ENCODE measurements around the gene ABI3BP. TPM values are rescaled to one million over a fixed set of nuclear protein-coding genes. Genes with fewer than 3 reads are reported as not detected.
A peak's percentile ranks its signal among the peaks of the same experiment; 100 is the strongest.

Gene ABI3BP
- total RNA-seq, 1 experiment from 2014 or later = 0.74 TPM

DNA sequence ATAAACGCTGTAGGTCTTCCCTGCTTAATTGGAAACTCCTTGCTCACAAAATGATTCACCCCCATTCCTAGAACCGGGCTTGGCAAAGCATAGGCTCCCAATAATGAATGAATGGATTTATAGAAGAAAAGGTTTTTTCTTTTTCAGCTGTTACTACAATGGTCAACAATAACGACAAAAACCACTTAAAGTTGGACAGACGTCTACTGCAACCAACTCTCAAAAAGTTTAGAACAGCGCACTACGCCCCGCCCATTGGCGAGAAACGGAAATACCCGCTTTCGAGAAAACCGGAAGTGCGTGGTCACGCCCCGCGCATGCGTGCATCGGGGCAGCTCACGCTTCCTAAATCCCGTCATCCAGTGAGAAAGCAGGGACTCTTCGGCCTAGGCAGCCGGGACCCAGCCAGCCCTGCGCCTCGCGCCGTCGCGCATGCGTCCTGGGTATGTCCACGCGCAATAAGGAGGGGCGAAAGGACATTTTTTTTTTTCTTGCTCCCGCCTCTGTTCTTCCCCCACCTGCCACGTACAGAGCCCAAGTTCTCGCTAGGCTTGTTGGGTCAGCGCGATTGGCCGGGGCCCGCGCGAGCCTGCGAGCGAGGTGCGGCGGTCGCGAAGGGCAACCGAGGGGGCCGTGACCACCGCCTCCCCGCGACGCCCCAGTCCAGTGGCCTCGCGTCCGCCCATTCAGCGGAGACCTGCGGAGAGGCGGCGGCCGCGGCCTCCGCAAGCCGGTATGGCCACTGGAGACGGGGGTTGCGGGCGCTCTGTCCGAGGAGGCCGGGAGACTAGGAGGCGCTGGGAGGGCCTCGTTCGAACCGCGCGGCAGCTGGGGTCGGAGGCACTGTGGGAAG is 284.0 kb downstream of the ABI3BP start, which contains the start of gene TFG:
TFG (plus strand) TSS at position 506 of the 853 bp plus-strand sequence. CDS start 4,192 bp downstream, outside the sequence.
- ChIA-PET CTCF (interaction anchor here (1.0 to 2.5 kb wide), 6 partner anchors 44 to 308 kb away, joined by 3 to 17 read pairs (median 6); partner anchors contain the start of genes LNP1, TMEM45A and TOMM70), POLR2A (interaction anchor here (0.5 to 1.0 kb wide), 7 partner anchors 11 to 511 kb away, joined by 3 to 8 read pairs (median 4); partner anchors contain the start of gene TMEM45A)
- H3K36me3 Mint-ChIP-seq = peaks cover 17% of the 10 kb centered on the region
- peaks cover 21% of the 10 kb centered on the region for H3K4me1 Mint-ChIP-seq
- DNase-seq (ENCODE audit: low spot score) = peak; percentile 93
- H3K27me3 Mint-ChIP-seq (ENCODE audit: low read depth) = peaks cover 49% of the 10 kb centered on the region
- peak within 1 kb of the TSS; percentile 91 for H3K4me3 Mint-ChIP-seq
- peak within 1 kb of the TSS; percentile 97 for H3K27ac Mint-ChIP-seq
- peaks cover 10% of the 10 kb centered on the region for H3K9me3 Mint-ChIP-seq
- peak; percentile 94 for ATAC-seq
- TF ChIP-seq RORB (CRISPR knock-in tag; IDR thresholded peaks at IDR 0.05) (no peak), MYBL2 (CRISPR knock-in tag; IDR thresholded peaks at IDR 0.05) (peak; percentile 53; the same call in 1 of the 2 replicates), OVOL2 (CRISPR knock-in tag; IDR thresholded peaks at IDR 0.05; ENCODE audit: borderline replicate concordance) (no peak), TCF7 (CRISPR knock-in tag; IDR thresholded peaks at IDR 0.05; ENCODE audit: low read depth) (0 out of 2 replicates have a peak, but pooled peaks have one; percentile 12), JUN (CRISPR knock-in tag; IDR thresholded peaks at IDR 0.05) (no peak), NR2C2 (CRISPR knock-in tag; IDR thresholded peaks at IDR 0.05) (no peak), FOXK1 (CRISPR knock-in tag; IDR thresholded peaks at IDR 0.05) (peak; percentile 79; the same call in 1 of the 2 replicates), ESRRA (CRISPR knock-in tag; IDR thresholded peaks at IDR 0.05; ENCODE audit: borderline replicate concordance) (0 out of 2 replicates have a peak, but pooled peaks have one; percentile 33), RELA (CRISPR knock-in tag; IDR thresholded peaks at IDR 0.05; ENCODE audit: borderline replicate concordance) (no peak)
- TF ChIP-seq, protein P1, sequence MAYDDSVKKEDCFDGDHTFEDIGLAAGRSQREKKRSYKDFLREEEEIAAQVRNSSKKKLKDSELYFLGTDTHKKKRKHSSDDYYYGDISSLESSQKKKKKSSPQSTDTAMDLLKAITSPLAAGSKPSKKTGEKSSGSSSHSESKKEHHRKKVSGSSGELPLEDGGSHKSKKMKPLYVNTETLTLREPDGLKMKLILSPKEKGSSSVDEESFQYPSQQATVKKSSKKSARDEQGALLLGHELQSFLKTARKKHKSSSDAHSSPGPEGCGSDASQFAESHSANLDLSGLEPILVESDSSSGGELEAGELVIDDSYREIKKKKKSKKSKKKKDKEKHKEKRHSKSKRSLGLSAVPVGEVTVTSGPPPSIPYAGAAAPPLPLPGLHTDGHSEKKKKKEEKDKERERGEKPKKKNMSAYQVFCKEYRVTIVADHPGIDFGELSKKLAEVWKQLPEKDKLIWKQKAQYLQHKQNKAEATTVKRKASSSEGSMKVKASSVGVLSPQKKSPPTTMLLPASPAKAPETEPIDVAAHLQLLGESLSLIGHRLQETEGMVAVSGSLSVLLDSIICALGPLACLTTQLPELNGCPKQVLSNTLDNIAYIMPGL (CRISPR knock-in tag; IDR thresholded peaks at IDR 0.05) = peak; percentile 62; the same call in 1 of the 2 replicates
- TF ChIP-seq, protein P2, sequence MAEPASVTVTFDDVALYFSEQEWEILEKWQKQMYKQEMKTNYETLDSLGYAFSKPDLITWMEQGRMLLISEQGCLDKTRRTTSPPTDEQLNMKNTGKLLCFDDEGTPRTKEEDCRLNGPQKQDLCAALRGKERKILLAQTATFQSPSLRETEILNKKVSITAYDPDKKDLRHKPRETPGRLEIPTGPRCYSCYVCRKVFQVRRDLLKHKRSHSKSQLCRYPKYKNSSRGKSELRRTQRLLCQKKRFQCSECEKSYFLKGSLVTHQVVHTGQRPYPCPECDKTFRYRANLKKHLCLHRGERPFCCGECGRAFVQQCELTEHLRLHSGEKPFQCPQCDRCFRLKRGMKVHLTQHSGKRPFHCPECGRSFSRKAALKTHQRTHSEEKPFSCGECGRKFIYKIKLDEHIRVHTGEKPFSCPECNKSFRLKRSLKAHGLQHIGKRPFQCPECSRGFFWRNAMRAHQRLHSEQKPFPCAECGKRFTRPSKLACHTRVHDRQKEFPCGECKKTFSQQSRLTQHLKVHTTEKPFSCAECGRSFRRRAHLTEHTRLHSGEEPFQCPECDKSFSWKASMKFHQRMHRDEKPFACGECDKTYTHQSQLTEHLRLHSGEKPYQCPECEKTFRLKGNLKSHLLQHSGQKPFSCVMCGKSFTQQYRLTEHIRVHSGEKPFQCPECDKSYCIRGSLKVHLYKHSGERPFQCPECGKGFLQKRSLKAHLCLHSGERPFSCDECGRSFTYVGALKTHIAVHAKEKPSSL (CRISPR knock-in tag; conservative IDR thresholded peaks at IDR 0.05) = no peak
- TF ChIP-seq, protein P3, sequence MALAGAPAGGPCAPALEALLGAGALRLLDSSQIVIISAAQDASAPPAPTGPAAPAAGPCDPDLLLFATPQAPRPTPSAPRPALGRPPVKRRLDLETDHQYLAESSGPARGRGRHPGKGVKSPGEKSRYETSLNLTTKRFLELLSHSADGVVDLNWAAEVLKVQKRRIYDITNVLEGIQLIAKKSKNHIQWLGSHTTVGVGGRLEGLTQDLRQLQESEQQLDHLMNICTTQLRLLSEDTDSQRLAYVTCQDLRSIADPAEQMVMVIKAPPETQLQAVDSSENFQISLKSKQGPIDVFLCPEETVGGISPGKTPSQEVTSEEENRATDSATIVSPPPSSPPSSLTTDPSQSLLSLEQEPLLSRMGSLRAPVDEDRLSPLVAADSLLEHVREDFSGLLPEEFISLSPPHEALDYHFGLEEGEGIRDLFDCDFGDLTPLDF (CRISPR knock-in tag; IDR thresholded peaks at IDR 0.05) = no peak
- TF ChIP-seq, protein P4, sequence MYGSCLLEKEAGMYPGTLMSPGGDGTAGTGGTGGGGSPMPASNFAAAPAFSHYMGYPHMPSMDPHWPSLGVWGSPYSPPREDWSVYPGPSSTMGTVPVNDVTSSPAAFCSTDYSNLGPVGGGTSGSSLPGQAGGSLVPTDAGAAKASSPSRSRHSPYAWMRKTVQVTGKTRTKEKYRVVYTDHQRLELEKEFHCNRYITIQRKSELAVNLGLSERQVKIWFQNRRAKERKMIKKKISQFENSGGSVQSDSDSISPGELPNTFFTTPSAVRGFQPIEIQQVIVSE (CRISPR knock-in tag; IDR thresholded peaks at IDR 0.05; ENCODE audit: borderline replicate concordance) = no peak
- TF ChIP-seq, protein P5, sequence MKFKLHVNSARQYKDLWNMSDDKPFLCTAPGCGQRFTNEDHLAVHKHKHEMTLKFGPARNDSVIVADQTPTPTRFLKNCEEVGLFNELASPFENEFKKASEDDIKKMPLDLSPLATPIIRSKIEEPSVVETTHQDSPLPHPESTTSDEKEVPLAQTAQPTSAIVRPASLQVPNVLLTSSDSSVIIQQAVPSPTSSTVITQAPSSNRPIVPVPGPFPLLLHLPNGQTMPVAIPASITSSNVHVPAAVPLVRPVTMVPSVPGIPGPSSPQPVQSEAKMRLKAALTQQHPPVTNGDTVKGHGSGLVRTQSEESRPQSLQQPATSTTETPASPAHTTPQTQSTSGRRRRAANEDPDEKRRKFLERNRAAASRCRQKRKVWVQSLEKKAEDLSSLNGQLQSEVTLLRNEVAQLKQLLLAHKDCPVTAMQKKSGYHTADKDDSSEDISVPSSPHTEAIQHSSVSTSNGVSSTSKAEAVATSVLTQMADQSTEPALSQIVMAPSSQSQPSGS (CRISPR knock-in tag; IDR thresholded peaks at IDR 0.05; ENCODE audit: borderline replicate concordance, low read depth) = no peak
- TF ChIP-seq, protein P6, sequence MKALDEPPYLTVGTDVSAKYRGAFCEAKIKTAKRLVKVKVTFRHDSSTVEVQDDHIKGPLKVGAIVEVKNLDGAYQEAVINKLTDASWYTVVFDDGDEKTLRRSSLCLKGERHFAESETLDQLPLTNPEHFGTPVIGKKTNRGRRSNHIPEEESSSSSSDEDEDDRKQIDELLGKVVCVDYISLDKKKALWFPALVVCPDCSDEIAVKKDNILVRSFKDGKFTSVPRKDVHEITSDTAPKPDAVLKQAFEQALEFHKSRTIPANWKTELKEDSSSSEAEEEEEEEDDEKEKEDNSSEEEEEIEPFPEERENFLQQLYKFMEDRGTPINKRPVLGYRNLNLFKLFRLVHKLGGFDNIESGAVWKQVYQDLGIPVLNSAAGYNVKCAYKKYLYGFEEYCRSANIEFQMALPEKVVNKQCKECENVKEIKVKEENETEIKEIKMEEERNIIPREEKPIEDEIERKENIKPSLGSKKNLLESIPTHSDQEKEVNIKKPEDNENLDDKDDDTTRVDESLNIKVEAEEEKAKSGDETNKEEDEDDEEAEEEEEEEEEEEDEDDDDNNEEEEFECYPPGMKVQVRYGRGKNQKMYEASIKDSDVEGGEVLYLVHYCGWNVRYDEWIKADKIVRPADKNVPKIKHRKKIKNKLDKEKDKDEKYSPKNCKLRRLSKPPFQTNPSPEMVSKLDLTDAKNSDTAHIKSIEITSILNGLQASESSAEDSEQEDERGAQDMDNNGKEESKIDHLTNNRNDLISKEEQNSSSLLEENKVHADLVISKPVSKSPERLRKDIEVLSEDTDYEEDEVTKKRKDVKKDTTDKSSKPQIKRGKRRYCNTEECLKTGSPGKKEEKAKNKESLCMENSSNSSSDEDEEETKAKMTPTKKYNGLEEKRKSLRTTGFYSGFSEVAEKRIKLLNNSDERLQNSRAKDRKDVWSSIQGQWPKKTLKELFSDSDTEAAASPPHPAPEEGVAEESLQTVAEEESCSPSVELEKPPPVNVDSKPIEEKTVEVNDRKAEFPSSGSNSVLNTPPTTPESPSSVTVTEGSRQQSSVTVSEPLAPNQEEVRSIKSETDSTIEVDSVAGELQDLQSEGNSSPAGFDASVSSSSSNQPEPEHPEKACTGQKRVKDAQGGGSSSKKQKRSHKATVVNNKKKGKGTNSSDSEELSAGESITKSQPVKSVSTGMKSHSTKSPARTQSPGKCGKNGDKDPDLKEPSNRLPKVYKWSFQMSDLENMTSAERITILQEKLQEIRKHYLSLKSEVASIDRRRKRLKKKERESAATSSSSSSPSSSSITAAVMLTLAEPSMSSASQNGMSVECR (CRISPR knock-in tag; IDR thresholded peaks at IDR 0.05; ENCODE audit: borderline replicate concordance) = no peak
- TF ChIP-seq, protein P7, sequence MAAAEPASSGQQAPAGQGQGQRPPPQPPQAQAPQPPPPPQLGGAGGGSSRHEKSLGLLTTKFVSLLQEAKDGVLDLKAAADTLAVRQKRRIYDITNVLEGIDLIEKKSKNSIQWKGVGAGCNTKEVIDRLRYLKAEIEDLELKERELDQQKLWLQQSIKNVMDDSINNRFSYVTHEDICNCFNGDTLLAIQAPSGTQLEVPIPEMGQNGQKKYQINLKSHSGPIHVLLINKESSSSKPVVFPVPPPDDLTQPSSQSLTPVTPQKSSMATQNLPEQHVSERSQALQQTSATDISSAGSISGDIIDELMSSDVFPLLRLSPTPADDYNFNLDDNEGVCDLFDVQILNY (CRISPR knock-in tag; IDR thresholded peaks at IDR 0.05) = no peak
- TF ChIP-seq, protein P8, sequence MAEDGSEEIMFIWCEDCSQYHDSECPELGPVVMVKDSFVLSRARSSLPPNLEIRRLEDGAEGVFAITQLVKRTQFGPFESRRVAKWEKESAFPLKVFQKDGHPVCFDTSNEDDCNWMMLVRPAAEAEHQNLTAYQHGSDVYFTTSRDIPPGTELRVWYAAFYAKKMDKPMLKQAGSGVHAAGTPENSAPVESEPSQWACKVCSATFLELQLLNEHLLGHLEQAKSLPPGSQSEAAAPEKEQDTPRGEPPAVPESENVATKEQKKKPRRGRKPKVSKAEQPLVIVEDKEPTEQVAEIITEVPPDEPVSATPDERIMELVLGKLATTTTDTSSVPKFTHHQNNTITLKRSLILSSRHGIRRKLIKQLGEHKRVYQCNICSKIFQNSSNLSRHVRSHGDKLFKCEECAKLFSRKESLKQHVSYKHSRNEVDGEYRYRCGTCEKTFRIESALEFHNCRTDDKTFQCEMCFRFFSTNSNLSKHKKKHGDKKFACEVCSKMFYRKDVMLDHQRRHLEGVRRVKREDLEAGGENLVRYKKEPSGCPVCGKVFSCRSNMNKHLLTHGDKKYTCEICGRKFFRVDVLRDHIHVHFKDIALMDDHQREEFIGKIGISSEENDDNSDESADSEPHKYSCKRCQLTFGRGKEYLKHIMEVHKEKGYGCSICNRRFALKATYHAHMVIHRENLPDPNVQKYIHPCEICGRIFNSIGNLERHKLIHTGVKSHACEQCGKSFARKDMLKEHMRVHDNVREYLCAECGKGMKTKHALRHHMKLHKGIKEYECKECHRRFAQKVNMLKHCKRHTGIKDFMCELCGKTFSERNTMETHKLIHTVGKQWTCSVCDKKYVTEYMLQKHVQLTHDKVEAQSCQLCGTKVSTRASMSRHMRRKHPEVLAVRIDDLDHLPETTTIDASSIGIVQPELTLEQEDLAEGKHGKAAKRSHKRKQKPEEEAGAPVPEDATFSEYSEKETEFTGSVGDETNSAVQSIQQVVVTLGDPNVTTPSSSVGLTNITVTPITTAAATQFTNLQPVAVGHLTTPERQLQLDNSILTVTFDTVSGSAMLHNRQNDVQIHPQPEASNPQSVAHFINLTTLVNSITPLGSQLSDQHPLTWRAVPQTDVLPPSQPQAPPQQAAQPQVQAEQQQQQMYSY (CRISPR knock-in tag; IDR thresholded peaks at IDR 0.05) = no peak
